KOPT-K1 (cell line): ENCODE data around the gene LAMTOR1.

Experiments used
- H3K27ac ChIP-seq: fragments of 200-600 bp; sonication (generic); 2 replicates; pipeline ENCODE4 v1.5.1; 2016; ENCODE audit warnings: antibody characterized with exemption, mild to moderate bottlenecking, low read depth, low read length; ENCODE audit not compliant: poor library complexity, severe bottlenecking
- H3K36me3 ChIP-seq: fragments of 200-600 bp; sonication (generic); 2 replicates; pipeline ENCODE4 v1.5.1; 2017; ENCODE audit warnings: antibody characterized with exemption, mild to moderate bottlenecking, low read length, moderate library complexity; ENCODE audit not compliant: insufficient read depth
- H3K9me3 ChIP-seq: fragments of 200-600 bp; sonication (generic); 2 replicates; pipeline ENCODE4 v1.5.1; 2017; ENCODE audit warnings: antibody characterized with exemption, low read length, mild to moderate bottlenecking; ENCODE audit not compliant: insufficient read depth, poor library complexity, severe bottlenecking

The LAMTOR1 gene

GRCh38 chr11:72080326-72081183 is 22.5 kb downstream of the LAMTOR1 start, which contains the start of the genes LRRC51 and NUMA1:
Gene LRRC51 (plus strand): TSS chr11:72080850. CDS start chr11:72089084, 8,234 bp downstream.
Gene NUMA1 (minus strand): TSS chr11:72080542. CDS start chr11:72035943, 44,599 bp downstream.
- Histone ChIP-seq H3K36me3 (peaks cover 13% of the 10 kb centered on the region), H3K9me3 (no peaks in the 10 kb centered on the region), H3K27ac (peak within 1 kb of the TSS; percentile 82)

- peak overlapping the region; percentile 82 for H3K27ac ChIP-seq
- no peaks in the 10 kb centered on the region for H3K9me3 ChIP-seq
- H3K36me3 ChIP-seq, result peaks cover 19% of the 10 kb centered on the region
These were observed 23.2 kb downstream of the LAMTOR1 start for GRCh38 chr11:72079819-72080325.

- peak overlapping the region; percentile 82 for H3K27ac ChIP-seq
- peaks cover 31% of the 10 kb centered on the region for H3K36me3 ChIP-seq
- H3K9me3 ChIP-seq, result no peaks in the 10 kb centered on the region
These were observed 24.6 kb downstream of the LAMTOR1 start for GRCh38 chr11:72078477-72078876.

- Histone ChIP-seq H3K36me3 (peaks cover 36% of the 10 kb centered on the region), H3K27ac (no peak overlapping the region), H3K9me3 (no peaks in the 10 kb centered on the region)
These were observed 27.3 kb downstream of the LAMTOR1 start for GRCh38 chr11:72075756-72076155.

GRCh38 chr11:72075109-72075508 is 28.0 kb downstream of the LAMTOR1 start:
- Histone ChIP-seq H3K9me3 (no peaks in the 10 kb centered on the region), H3K27ac (no peak overlapping the region), H3K36me3 (peaks cover 41% of the 10 kb centered on the region)

GRCh38 chr11:72072348-72072747 is 30.7 kb downstream of the LAMTOR1 start:
- peaks cover 66% of the 10 kb centered on the region for H3K36me3 ChIP-seq
- H3K9me3 ChIP-seq, result no peaks in the 10 kb centered on the region
- no peak overlapping the region for H3K27ac ChIP-seq

GRCh38 chr11:72070491-72070890 is 32.6 kb downstream of the LAMTOR1 start:
- no peaks in the 10 kb centered on the region for H3K9me3 ChIP-seq
- H3K27ac ChIP-seq, result no peak overlapping the region
- H3K36me3 ChIP-seq, result peaks cover 71% of the 10 kb centered on the region

- no peak overlapping the region for H3K27ac ChIP-seq
- H3K36me3 ChIP-seq, result peaks cover 71% of the 10 kb centered on the region
These were observed 33.3 kb downstream of the LAMTOR1 start for GRCh38 chr11:72069787-72070251.

GRCh38 chr11:72069200-72069599 is 33.9 kb downstream of the LAMTOR1 start:
- no peak overlapping the region for H3K27ac ChIP-seq
- peaks cover 72% of the 10 kb centered on the region for H3K36me3 ChIP-seq

More at GRCh38 chr11:72069787-72070251, 33.3 kb downstream of the LAMTOR1 start:
- no peaks in the 10 kb centered on the region for H3K9me3 ChIP-seq

GRCh38 chr11:72067676-72068075 is 35.4 kb downstream of the LAMTOR1 start:
- peaks cover 75% of the 10 kb centered on the region for H3K36me3 ChIP-seq
- H3K27ac ChIP-seq, result no peak overlapping the region

More at GRCh38 chr11:72069200-72069599, 33.9 kb downstream of the LAMTOR1 start:
- H3K9me3 ChIP-seq, result no peaks in the 10 kb centered on the region

GRCh38 chr11:72067266-72067665 is 35.8 kb downstream of the LAMTOR1 start:
- Histone ChIP-seq H3K27ac (no peak overlapping the region), H3K9me3 (no peaks in the 10 kb centered on the region), H3K36me3 (peaks cover 79% of the 10 kb centered on the region)

More at GRCh38 chr11:72067676-72068075, 35.4 kb downstream of the LAMTOR1 start:
- H3K9me3 ChIP-seq, result no peaks in the 10 kb centered on the region

GRCh38 chr11:72066855-72067254 is 36.2 kb downstream of the LAMTOR1 start:
- H3K9me3 ChIP-seq, result no peaks in the 10 kb centered on the region
- H3K27ac ChIP-seq, result no peak overlapping the region
- peaks cover 83% of the 10 kb centered on the region for H3K36me3 ChIP-seq

- H3K9me3 ChIP-seq, result no peaks in the 10 kb centered on the region
- no peak overlapping the region for H3K27ac ChIP-seq
- peaks cover 88% of the 10 kb centered on the region for H3K36me3 ChIP-seq
These were observed 41.2 kb downstream of the LAMTOR1 start for GRCh38 chr11:72061739-72062396.

- H3K27ac ChIP-seq, result no peak overlapping the region
- no peaks in the 10 kb centered on the region for H3K9me3 ChIP-seq
- H3K36me3 ChIP-seq, result peaks cover 85% of the 10 kb centered on the region
These were observed 44.6 kb downstream of the LAMTOR1 start for GRCh38 chr11:72058416-72059034.
